Stimulated activated CD8-positive, alpha-beta memory T cell treated with anti-CD3 and anti-CD28 coated beads, Interleukin-15, amount 100 ng/mL, for 1 hour (primary cell): ENCODE measurements around the gene MAML2.

ENCODE experiments used
- DNase-seq: peaks from one replicate; pipeline ENCODE4 v3.0.0-alpha.2; 2020; ENCODE audit warnings: low read depth

The MAML2 gene

DNA sequence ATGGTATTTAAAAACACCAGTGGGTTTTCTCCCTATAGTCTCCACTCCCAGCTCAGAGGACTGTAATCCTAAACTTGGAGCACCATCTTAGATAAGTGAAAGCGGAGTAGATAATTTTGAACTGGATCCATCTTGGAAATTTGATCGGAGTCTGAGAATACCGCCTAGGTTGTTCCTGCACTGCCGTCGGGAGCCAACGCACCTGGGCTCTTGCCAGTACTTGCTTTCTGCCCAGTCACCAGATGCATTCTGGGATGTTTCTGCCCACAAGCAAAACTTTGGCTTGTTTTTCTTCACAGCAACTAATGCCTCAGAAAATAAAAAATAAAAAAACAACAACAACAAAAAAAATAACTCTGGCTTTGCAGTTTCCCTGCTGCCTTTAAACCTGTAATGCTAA lies 306.1 kb downstream of the MAML2 start:
- no peak for DNase-seq

DNA sequence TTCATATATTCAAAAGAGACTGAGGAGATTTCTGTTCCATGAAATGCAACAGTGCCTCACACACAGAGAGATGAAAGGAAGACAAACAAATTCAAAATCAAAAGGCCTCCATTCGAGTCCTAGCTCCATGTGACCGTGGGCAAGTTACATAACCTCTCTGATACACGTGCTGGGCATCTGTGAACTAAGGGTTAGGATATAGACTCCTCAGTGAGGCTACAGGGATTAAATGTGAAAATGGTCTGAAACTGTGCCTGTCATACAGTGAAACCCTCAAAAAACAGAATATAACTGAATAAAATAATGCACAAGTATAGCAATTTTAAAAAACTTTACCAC lies 307.3 kb downstream of the MAML2 start:
- no peak for DNase-seq

DNA sequence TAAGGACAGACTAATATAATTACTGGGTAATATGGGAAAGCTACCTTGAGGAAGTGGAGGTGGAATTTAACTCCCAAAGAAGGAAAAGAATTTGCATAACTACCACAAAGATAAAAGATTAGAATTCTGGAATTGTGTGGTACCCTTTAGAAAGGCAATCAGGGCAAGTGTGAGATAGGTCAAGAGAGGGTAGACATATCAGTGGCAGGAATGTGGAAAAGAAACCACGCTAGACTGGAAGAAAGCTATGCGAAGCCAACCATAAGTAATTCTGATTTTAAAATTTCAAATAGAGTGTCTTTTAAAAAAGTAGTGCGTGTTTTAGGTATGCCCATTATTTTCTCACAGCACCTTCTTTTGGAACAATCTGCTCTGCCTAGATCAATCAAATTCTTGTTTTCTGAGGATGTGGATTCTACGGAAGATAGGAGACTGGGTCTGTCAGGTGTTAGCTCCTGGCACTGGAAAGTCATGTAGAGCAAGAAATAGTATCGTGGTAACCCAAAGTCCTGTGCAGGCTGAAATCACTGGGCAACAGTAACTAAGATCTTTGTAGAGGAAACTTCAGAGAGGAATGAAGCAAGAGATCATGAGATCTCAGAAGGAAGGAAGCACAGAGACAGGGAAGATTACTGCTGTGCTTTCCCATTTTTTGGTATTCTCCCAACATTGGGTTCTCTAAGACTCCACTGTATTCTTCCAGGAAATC lies 307.8 kb downstream of the MAML2 start:
- DNase-seq: no peak

DNA sequence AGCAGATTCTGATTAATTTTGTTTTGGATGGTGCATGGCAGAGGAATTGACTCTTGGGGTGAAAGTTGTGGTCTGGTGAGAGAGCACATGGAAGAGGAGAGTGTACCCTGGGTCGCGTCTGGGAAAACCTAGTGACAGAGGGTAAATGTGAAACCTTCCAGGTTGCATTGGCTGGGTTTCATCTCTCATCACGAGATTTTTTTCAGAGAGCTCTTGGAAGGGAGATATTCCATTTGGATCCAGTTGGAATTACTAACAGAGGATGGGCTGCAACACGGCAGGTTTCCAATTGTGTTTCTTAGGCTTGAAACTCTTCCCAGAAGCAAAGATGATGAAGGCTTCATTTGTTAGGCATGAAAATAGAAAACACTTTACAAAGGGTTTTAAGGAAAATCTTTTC lies 309.4 kb downstream of the MAML2 start:
- DNase-seq: no peak

DNA sequence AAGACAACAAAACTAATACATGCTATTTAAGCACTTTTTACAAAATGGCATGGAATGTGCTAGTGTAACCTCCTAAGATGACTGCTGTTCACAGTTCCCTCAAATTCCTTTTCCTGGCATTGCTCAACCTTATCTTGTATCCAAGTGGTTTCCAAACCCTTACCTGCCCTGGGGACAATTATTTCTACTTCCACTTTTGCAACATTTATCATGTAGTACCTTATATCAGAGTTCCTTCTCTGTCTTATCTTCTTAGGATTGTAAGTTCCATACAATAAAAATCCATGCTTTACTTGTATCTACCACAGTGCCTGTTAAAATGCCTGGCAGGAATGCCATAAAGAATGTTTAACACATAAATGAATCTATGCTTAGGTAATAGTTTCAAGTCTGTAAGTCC lies 309.9 kb downstream of the MAML2 start:
- no peak for DNase-seq

DNA sequence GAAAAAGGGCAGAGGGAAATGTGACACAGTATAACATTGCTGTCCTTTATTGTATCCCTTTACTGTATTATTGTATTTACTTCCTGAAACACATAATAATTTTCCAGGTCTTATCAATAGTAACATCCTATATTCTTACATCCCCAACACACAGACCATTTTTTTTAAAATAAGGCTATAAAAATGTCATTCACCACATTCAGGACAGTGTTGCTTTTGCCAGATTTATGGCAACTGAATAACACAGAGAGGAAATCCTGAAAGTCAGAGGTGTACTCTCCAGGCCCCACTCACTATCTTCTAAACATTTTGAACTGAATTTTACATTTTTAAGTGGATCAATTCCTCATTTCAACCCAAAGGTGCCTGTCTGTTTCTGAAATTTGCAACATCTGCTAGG lies 314.2 kb downstream of the MAML2 start:
- no peak for DNase-seq

DNA sequence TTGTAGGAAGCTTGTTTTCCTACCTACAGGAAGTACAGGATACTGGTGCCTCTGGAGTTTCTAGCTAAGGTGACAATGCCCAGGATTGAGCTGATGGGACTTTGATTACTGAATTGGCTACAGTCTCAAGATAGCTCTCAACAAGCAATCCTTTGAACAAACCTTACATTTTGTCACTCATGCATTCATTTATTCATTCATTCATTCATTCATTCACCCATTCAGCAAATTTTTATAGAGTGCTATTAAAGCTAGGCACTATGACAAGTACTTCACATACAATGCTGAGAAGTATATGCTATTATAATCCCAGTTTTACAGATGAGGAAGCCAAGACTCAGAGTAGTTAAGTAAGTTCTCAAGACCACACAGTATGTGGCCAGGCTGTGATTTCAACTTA lies 316.0 kb downstream of the MAML2 start:
- no peak for DNase-seq

DNA sequence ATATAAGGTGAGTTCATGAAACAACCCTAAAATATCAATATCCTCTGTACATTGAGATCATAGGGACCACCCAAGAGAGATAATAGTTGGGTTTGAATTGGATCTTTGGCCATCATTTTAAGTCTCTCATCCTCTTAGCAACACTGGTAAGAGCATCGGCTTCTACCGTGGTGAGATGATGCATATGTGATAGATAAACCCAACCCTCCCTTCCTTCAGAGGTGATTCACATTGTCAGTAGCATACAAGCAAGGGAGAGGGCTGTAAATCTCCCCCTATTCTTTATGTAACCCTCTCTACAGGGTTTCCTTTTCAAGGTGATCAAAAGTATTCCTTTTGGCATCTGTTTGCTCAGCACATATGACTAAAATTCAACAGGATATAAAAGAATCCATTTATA lies 316.7 kb downstream of the MAML2 start:
- no peak for DNase-seq

DNA sequence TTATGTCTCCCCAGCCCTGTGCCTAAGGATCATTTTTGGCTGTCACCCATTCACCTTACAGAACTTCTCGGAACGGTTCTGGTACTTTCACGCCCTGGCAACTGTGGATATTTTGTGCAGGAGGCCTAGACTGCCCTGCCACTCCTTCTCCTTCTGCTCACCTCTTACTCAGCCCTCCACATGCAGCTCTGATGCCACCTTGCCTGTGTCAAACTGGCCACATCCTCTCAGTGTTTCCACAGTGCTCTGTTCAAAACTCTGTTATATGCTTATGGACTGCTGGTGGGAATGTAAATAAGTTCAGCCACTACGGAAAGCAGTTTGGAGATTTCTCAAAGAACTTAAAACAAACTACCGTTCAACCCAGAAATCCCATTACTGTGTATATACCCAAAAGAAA lies 318.3 kb downstream of the MAML2 start:
- no peak for DNase-seq

DNA sequence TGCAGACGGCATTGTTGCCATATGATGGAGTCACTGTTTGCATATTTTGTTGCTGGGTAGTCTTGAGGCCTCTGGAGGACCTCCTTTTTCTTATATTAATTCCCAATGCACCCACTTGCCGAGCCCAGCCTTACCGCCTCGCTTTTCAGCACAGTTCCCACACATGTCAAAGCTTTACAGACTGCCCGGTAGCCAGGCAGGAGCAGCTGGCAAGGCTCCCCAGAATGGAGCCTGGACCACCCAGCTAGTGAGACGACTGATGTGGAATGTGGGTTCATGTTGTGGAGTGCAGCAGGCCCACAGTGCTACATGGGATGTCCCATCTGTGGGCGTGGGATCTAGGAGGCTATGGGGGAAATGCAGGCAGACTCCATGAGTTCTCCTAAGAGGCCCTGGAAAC lies 319.7 kb downstream of the MAML2 start:
- no peak for DNase-seq

DNA sequence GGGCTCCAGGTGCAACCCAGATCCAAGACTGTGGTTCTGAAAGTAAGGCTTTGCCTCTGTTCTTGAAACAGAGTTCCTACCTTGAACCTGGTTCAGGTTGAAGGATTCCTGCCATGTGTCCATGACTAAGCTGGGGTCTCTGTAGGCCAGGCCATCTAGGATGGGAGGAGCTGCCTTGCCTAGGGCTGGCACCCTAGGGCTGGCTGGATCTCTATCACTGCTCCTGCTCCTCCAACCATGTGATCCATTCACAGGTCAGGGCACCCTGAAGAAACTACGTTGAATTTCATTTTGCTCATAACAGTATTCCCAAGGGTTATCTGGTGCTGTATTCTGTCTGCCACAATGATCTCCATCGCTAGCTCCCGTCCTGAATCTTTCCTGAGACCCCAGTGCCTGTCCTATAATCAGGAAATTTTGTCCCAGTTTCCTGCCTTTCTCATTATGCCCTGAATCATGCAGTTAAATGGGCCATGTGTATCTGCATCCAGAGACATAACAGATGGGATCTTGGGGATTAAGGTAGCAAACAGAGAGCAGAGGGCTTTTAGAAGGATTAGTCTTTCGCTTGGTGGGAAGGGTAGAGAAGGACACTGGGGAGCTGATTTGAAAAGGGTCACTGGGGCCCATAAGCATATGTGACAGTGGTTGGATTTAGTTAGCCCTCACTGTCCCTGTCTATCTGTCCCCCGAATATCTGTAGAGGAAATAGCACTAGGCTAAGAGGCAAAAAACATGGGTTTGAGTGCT lies 320.9 kb downstream of the MAML2 start:
- DNase-seq: no peak

DNA sequence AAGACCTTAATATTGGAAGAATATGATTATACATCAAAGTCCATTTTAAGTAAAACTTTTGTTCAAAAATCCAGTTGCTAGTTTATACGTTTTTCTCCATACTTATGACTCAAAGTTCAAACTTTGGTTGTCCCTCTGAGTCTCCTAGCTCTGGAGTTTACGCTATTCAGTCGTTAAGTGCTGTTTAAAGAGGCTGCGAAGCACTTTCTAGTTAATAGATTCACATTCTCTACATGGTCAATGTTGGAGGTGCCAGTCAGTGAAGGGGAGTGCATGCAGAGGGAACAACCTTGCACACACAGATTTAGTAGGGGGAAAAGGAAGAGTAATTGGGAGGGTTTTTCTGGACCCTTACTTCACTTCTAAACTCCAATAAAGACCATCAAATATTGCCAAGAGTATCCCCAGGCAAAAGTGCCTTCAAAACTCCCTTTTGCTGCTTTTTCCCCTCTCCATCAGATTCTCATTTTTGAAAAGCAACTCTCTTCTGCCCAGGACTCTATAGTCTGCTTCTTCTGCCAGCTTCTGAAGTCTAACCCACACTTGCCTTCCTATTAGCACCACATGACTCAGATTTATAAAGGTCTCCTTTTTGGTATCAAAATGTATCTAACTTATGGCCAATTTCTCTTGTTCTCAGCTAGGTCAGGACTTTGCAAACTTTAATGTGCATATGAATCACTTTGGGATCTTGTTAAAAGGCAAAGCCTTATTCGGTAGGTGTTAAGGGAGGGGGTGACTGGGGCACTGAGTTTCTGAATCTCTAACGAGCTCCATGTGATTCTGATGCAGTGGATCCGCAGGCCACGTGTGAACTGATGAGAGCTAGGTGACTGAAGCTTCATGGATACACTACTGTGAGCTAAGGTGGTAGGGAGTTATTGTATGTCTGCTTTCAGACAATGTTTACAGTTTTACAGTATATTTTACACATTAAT lies 322.9 kb downstream of the MAML2 start:
- DNase-seq: no peak

DNA sequence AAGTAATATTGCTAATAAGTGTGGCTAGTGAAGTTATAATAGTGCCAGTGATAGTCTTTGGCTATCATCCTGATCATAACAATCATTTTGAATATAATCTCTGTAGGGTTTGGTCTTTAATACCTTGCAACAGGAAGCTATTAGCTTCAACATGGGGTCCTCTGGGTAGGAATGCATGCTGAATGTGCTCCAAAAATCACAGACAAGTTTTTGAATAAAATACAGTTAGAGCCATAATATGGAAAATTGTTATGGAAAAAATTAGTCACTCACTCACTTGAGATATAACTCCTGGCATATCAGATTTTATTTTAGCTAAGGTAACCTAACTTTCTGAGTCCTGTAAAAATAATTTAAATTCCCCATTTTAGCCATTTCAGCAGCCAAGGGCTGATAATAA lies 323.7 kb downstream of the MAML2 start:
- DNase-seq: no peak

DNA sequence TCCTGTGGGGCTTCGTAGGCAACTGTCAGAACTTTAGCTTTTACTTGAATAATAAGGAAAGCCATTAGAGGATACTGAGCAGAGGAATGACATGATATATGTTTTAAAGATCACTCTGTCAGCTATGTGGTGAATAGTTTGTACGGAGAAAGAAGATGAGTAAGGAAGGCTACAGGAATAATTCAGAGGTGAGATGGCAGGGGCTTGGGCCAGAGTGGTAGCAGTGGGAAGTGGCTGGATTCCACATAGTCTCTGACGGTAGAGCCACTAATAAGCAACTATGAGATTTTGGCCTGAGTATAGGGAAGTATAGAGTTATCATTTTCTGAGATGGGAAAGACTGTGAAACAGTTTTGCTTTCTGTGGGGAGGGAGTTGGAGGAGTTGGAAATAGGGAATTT lies 325.1 kb downstream of the MAML2 start:
- no peak for DNase-seq

DNA sequence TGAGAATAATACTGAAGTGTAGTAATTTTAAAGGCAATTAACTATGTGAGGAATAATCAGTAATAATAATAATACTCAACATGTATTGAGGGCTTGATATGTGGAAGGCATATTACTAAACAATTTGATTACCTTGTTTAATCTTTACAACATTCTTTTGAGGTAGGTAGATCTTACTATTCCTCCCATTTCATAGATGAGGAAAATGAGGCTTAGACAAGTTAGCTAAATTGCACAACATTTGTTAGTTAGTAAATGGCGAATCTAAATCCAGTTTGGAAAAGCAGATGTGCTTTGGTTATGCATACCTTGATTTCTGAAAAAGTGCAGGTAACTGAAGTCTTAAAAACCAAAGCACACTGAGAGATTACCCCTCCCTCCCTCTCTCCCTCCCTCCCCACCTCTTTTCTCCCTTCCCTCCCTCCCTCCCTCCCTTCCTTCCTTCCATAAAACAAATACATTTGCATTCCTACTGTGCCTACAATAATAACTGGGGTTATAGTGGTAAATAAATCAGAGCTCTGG lies 326.0 kb downstream of the MAML2 start:
- DNase-seq: no peak

DNA sequence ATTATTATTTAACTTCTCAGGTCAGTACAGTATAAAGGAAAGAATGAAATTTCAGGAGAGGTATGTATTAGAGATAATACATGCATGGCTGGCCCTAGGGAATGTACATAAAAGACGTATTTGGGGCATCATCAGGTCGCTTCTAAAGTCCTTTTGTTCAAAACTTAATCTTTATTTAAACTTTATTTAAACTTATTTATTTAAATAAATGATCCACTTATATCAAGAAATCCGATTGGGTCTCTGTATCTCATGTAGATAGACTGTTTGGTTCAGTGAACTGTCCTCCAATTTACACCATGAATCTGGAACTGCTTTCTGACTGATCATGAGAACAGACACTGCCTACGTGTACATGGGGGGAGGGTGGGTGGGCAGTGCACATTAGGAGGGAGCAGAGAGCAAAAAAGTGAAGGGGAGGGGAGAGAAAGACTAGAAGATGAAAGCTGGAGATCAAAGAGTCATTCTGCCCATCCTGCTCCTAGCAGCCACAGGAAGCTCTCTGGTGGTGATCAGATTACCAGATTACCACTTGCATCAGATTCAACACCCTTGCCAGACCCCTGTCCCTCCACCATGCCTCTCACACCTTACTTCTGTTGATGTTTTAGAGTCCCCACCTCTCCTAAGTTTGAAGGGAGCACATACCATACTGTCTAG lies 327.0 kb downstream of the MAML2 start:
- no peak for DNase-seq

DNA sequence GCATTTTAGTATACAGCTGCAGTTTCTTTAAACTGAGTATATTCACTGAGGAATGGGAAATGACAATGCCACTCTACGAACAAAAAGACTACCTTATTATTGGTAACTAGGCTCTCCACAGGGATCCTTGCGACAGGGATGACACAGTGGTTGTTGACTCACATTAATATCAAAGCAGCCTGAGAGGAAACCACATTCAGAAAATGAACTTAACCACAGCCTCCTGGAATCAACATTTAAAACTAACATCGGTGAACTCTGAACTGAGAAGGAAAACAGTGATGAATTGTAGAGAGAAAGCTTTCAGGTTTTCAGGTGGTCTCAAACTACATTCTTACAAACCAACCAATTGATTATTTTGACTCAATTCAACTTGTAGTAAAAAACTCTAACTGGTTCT lies 328.8 kb downstream of the MAML2 start:
- no peak for DNase-seq

DNA sequence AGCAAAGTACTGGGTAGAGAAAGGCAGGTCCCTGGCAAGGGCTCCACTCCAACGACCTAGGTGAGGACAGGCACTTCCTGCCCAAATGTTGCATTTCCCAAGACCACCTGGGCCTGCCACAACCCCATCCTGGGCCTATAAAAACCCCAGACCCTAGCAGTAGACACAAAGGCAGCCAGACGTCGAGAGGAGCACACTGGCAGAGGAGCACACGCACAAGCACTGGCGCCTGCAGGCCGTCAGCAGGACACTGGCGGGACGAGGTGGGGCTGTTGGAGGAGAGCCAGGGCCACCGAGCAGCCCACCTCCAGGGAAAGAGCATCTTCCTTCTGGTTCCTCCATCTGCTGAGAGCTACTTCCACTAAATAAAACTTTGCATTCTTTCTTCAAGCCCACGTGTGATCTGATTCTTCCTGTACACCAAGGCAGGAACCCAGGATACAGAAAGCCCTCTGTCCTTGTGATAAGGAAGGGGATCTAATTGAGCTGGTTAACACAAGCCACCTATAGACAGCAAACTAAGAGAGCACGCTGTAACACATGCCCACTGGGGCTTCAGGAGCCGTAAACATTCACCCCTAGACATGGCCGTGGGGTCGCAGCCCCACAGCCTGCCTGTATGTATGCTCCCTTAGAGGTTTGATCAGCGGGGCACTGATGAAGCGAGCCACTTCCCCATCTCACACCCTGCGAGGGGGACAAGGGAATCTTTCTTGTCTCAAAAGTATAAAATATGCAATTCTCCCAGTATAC lies 329.4 kb downstream of the MAML2 start:
- no peak for DNase-seq

DNA sequence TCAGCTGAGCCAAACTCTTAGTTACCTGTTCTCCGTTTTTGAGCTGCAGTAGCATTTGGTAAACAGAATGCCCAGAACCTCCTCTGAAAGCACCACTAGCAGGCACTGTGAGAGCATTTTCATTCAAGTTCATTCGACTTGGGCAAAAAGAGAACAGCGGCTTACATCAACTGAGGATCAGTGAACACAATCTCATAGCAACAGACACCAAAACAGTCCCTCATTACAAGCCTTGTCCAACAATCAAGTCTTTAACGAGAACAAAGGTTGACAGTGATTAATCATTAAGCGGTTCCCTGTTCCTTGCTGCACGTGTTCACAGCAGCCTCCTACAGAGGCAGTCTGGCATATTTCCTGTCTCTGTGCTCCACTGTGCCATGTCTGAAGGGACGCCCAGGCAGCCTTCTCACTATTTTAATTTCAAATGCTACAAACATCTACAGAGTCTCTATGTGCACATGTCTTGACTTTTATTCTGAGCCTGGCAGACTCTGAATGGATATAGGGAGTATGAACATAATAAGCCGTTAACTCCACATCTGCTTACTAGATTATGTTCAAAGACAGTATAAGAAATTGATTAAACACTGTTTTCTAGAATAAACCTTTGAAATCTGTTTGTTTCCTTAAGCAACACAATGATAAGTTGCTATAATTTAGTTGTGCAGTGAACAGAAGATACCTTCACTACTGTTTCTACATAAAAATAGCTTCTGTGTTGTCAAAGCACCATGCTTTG lies 330.7 kb downstream of the MAML2 start:
- DNase-seq: no peak

DNA sequence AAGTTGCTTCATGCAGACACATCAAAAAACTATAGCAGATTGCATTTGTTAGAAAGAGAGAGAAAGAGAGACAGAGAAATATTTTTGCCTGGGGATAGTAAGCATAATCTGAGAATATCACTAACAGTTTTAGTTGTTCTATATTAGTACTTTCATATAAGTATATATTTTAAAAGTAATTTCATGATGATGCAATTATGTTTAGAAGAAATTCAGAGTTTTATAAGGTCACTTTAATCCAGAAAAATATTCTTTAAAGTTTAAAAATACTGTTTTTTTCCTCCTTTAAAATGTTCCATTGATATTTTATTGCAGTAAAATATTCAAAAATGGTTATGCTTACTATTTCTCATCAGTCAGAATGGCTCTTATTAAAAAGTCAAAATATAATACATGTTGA lies 332.3 kb downstream of the MAML2 start:
- DNase-seq: no peak
